WTC11 (cell line): ENCODE results near the gene SREBF2. TPM values are rescaled to one million over a fixed set of nuclear protein-coding genes. Genes with fewer than 3 reads are reported as not detected.

Experiments
- ATAC-seq: fragments of 200-7000 bp; cut with Tn5 transposase; 2 replicates; pipeline ENCODE4 v1.10.0; 2021; ENCODE audit warnings: mild to moderate bottlenecking, moderate library complexity
- CTCF ChIA-PET: fragments of 300-600 bp; sonication (Branson Sonifier 250); formaldehyde crosslinking; loops from one replicate; lab custom pipeline; 2021; ENCODE audit warnings: antibody characterized with exemption; lab: Charles Lee
- POLR2A ChIA-PET: fragments of 350-600 bp; sonication (Branson Sonifier 250); formaldehyde crosslinking; loops from one replicate; lab custom pipeline; 2021; ENCODE audit warnings: antibody characterized with exemption; lab: Charles Lee
- DNase-seq: peaks from one replicate; pipeline ENCODE4 v3.0.0; 2021; ENCODE audit warnings: low spot score
- H3K27ac Mint-ChIP-seq: 2 replicates; pipeline ENCODE4 v1.8.0; 2021; ENCODE audit warnings: mixed read lengths
- H3K27me3 Mint-ChIP-seq: 2 replicates; pipeline ENCODE4 v1.8.0; 2021; ENCODE audit warnings: low read depth, mild to moderate bottlenecking, moderate library complexity, mixed read lengths
- H3K36me3 Mint-ChIP-seq: 2 replicates; pipeline ENCODE4 v1.8.0; 2021; ENCODE audit warnings: mixed read lengths
- H3K4me1 Mint-ChIP-seq: 2 replicates; pipeline ENCODE4 v1.8.0; 2022; ENCODE audit warnings: mixed read lengths
- H3K4me3 Mint-ChIP-seq: 2 replicates; pipeline ENCODE4 v1.8.0; 2021; ENCODE audit warnings: mild to moderate bottlenecking, moderate library complexity, mixed read lengths
- H3K9me3 Mint-ChIP-seq: 2 replicates; pipeline ENCODE4 v1.8.0; 2021; ENCODE audit warnings: mixed read lengths
- ATF1 ChIP-seq: sonication (generic); formaldehyde crosslinking; IDR thresholded peaks from 2 replicates; pipeline ENCODE4 v1.8.1; 2023; ENCODE audit warnings: mild to moderate bottlenecking, moderate library complexity, missing genetic modification reagents
- CBFB ChIP-seq: sonication (generic); formaldehyde crosslinking; IDR thresholded peaks from 2 replicates; pipeline ENCODE4 v1.8.1; 2022; ENCODE audit warnings: mild to moderate bottlenecking, low read depth, missing genetic modification reagents
- CDX4 ChIP-seq: fragments of 250-450 bp; sonication (Bioruptor Pico); IDR thresholded peaks from 2 replicates; pipeline ENCODE4 v1.9.0; 2021; ENCODE audit warnings: moderate library complexity, mild to moderate bottlenecking, inconsistent platforms, borderline replicate concordance
- E2F1 ChIP-seq: sonication (generic); formaldehyde crosslinking; IDR thresholded peaks from 2 replicates; pipeline ENCODE4 v1.8.0; 2022; ENCODE audit warnings: mild to moderate bottlenecking, missing genetic modification reagents
- E2F4 ChIP-seq: sonication (generic); formaldehyde crosslinking; IDR thresholded peaks from 2 replicates; pipeline ENCODE4 v1.8.1; 2022; ENCODE audit warnings: low read depth, mild to moderate bottlenecking, moderate library complexity, missing genetic modification reagents, borderline replicate concordance
- E2F5 ChIP-seq: sonication (generic); formaldehyde crosslinking; IDR thresholded peaks from 2 replicates; pipeline ENCODE4 v1.8.1; 2022; ENCODE audit warnings: mild to moderate bottlenecking, moderate library complexity, missing genetic modification reagents
- ETV6 ChIP-seq: sonication (generic); formaldehyde crosslinking; IDR thresholded peaks from 2 replicates; pipeline ENCODE4 v1.8.1; 2022; ENCODE audit warnings: mild to moderate bottlenecking, missing genetic modification reagents
- GABPB1 ChIP-seq: sonication (generic); formaldehyde crosslinking; IDR thresholded peaks from 2 replicates; pipeline ENCODE4 v1.8.1; 2023; ENCODE audit warnings: mild to moderate bottlenecking, missing genetic modification reagents
- HMGA2 ChIP-seq: fragments of 250-450 bp; sonication (Bioruptor Pico); IDR thresholded peaks from 2 replicates; pipeline ENCODE4 v1.4.0; 2021; ENCODE audit warnings: mild to moderate bottlenecking, moderate library complexity
- NFE2L1 ChIP-seq: sonication (generic); formaldehyde crosslinking; IDR thresholded peaks from 2 replicates; pipeline ENCODE4 v1.8.1; 2023; ENCODE audit warnings: missing genetic modification reagents
- NR1H2 ChIP-seq: sonication (generic); formaldehyde crosslinking; IDR thresholded peaks from 2 replicates; pipeline ENCODE4 v1.9.0; 2021; ENCODE audit warnings: mild to moderate bottlenecking, moderate library complexity, missing genetic modification reagents
- NR3C1 ChIP-seq: sonication (generic); formaldehyde crosslinking; conservative IDR thresholded peaks from 2 replicates; pipeline ENCODE4 v1.8.1; 2023; ENCODE audit warnings: low read depth, mild to moderate bottlenecking, missing genetic modification reagents
- PRRX2 ChIP-seq: fragments of 250-450 bp; sonication (Bioruptor Pico); IDR thresholded peaks from 2 replicates; pipeline ENCODE4 v1.8.0; 2021; ENCODE audit warnings: mild to moderate bottlenecking
- RELA ChIP-seq: sonication (generic); formaldehyde crosslinking; IDR thresholded peaks from 2 replicates; pipeline ENCODE4 v1.8.1; 2022; ENCODE audit warnings: missing genetic modification reagents, mild to moderate bottlenecking, borderline replicate concordance
- TEAD1 ChIP-seq: sonication (generic); formaldehyde crosslinking; IDR thresholded peaks from 2 replicates; pipeline ENCODE4 v1.8.0; 2022; ENCODE audit warnings: mild to moderate bottlenecking, missing genetic modification reagents
- TEAD4 ChIP-seq: sonication (generic); formaldehyde crosslinking; IDR thresholded peaks from 2 replicates; pipeline ENCODE4 v1.8.0; 2022; ENCODE audit warnings: mild to moderate bottlenecking, missing genetic modification reagents
- TP53 ChIP-seq: sonication (generic); formaldehyde crosslinking; IDR thresholded peaks from 2 replicates; pipeline ENCODE4 v1.8.1; 2023; ENCODE audit warnings: mild to moderate bottlenecking, missing genetic modification reagents
- ZNF219 ChIP-seq: sonication (generic); formaldehyde crosslinking; IDR thresholded peaks from 2 replicates; pipeline ENCODE4 v1.8.0; 2023; ENCODE audit warnings: missing genetic modification reagents, mild to moderate bottlenecking, borderline replicate concordance
- ZNF232 ChIP-seq: sonication (generic); formaldehyde crosslinking; IDR thresholded peaks from 2 replicates; pipeline ENCODE4 v1.8.0; 2022; ENCODE audit warnings: mild to moderate bottlenecking, missing genetic modification reagents
- ZNF396 ChIP-seq: fragments of 250-450 bp; sonication (Bioruptor Pico); IDR thresholded peaks from 2 replicates; pipeline ENCODE4 v1.8.0; 2021; ENCODE audit warnings: mild to moderate bottlenecking, moderate library complexity, borderline replicate concordance
- ZSCAN18 ChIP-seq: fragments of 250-450 bp; sonication (Bioruptor Pico); IDR thresholded peaks from 2 replicates; pipeline ENCODE4 v2.1.2; 2022; ENCODE audit warnings: mild to moderate bottlenecking, moderate library complexity
- total RNA-seq: library from RNA; stranded (reverse); gene quantifications from 3 replicates; pipeline ENCODE4 v1.2.3, GENCODE V29; 2021
- TF ChIP-seq, protein P1 (sequence below): sonication (generic); formaldehyde crosslinking; IDR thresholded peaks from 2 replicates; pipeline ENCODE4 v1.8.0; 2023; ENCODE audit warnings: mild to moderate bottlenecking, missing genetic modification reagents
- TF ChIP-seq, protein P2 (sequence below): sonication (generic); formaldehyde crosslinking; IDR thresholded peaks from 2 replicates; pipeline ENCODE4 v1.8.1; 2022; ENCODE audit warnings: missing genetic modification reagents, borderline replicate concordance
- TF ChIP-seq, protein P3 (sequence below): sonication (generic); formaldehyde crosslinking; conservative IDR thresholded peaks from 2 replicates; pipeline ENCODE4 v1.8.1; 2022; ENCODE audit warnings: mild to moderate bottlenecking, missing genetic modification reagents

The SREBF2 gene
- total RNA-seq, 1 experiment from 2014 or later = 151 TPM

- TF ChIP-seq CDX4 (no peak), TP53 (CRISPR knock-in tag) (no peak), RELA (no peak), HMGA2 (CRISPR knock-in tag) (no peak), ZNF396 (no peak), ZNF219 (CRISPR knock-in tag) (no peak), E2F1 (CRISPR knock-in tag) (no peak)
- TF ChIP-seq, protein P1, sequence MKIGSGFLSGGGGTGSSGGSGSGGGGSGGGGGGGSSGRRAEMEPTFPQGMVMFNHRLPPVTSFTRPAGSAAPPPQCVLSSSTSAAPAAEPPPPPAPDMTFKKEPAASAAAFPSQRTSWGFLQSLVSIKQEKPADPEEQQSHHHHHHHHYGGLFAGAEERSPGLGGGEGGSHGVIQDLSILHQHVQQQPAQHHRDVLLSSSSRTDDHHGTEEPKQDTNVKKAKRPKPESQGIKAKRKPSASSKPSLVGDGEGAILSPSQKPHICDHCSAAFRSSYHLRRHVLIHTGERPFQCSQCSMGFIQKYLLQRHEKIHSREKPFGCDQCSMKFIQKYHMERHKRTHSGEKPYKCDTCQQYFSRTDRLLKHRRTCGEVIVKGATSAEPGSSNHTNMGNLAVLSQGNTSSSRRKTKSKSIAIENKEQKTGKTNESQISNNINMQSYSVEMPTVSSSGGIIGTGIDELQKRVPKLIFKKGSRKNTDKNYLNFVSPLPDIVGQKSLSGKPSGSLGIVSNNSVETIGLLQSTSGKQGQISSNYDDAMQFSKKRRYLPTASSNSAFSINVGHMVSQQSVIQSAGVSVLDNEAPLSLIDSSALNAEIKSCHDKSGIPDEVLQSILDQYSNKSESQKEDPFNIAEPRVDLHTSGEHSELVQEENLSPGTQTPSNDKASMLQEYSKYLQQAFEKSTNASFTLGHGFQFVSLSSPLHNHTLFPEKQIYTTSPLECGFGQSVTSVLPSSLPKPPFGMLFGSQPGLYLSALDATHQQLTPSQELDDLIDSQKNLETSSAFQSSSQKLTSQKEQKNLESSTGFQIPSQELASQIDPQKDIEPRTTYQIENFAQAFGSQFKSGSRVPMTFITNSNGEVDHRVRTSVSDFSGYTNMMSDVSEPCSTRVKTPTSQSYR = no peak
- TF ChIP-seq, all 79 proteins: peak for 0
Observed at GRCh38 chr22:41862160-41862529, 29.2 kb downstream of the SREBF2 start (continued).

- no peak overlapping the region for H3K4me3 Mint-ChIP-seq
- ATAC-seq (no peak), DNase-seq (no peak)
- H3K27me3 Mint-ChIP-seq = no peaks in the 10 kb centered on the region
- TF ChIP-seq PRRX2 (CRISPR knock-in tag) = no peak
- TF ChIP-seq TEAD1 (CRISPR knock-in tag) = no peak
- no peak for TF ChIP-seq ETV6 (CRISPR knock-in tag)
- TF ChIP-seq ZNF396 = no peak
- H3K36me3 Mint-ChIP-seq = peaks cover 18% of the 10 kb centered on the region
- peaks cover 20% of the 10 kb centered on the region for H3K4me1 Mint-ChIP-seq
- CTCF ChIA-PET = interaction anchor here (0.8 to 2.6 kb wide), 8 partner anchors 30 to 196 kb away, joined by 3 to 33 read pairs (median 6); partner anchors contain the start of gene SREBF2
- peak overlapping the region; percentile 73 for H3K27ac Mint-ChIP-seq
- no peaks in the 10 kb centered on the region for H3K9me3 Mint-ChIP-seq
- POLR2A ChIA-PET = interaction anchor here (0.6 to 2.1 kb wide), 2 partner anchors 30 to 143 kb away, joined by 3 to 7 read pairs; partner anchors contain the start of gene SREBF2
Observed at GRCh38 chr22:41862530-41863266, 29.8 kb downstream of the SREBF2 start.

- H3K4me1 Mint-ChIP-seq = peaks cover 15% of the 10 kb centered on the region
- ChIA-PET POLR2A (interaction anchor here (2.1 kb wide), 1 partner anchor 31 kb away, joined by 7 read pairs; the partner anchor contains the start of gene SREBF2), CTCF (interaction anchor here (1.4 to 2.6 kb wide), 4 partner anchors 62 to 196 kb away, joined by 3 to 33 read pairs (median 7); no protein-coding TSS in a partner anchor)
- H3K36me3 Mint-ChIP-seq = peaks cover 25% of the 10 kb centered on the region
- DNase-seq = no peak
- peak overlapping the region; percentile 73; the same call in 1 of the 2 replicates for H3K27ac Mint-ChIP-seq
- H3K27me3 Mint-ChIP-seq = no peaks in the 10 kb centered on the region
- ATAC-seq = no peak
- no peak overlapping the region for H3K4me3 Mint-ChIP-seq
- no peaks in the 10 kb centered on the region for H3K9me3 Mint-ChIP-seq
- TF ChIP-seq, protein P2, sequence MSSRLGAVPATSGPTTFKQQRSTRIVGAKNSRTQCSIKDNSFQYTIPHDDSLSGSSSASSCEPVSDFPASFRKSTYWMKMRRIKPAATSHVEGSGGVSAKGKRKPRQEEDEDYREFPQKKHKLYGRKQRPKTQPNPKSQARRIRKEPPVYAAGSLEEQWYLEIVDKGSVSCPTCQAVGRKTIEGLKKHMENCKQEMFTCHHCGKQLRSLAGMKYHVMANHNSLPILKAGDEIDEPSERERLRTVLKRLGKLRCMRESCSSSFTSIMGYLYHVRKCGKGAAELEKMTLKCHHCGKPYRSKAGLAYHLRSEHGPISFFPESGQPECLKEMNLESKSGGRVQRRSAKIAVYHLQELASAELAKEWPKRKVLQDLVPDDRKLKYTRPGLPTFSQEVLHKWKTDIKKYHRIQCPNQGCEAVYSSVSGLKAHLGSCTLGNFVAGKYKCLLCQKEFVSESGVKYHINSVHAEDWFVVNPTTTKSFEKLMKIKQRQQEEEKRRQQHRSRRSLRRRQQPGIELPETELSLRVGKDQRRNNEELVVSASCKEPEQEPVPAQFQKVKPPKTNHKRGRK (CRISPR knock-in tag) = no peak
- TF ChIP-seq NFE2L1 (CRISPR knock-in tag) (no peak), TEAD4 (CRISPR knock-in tag) (no peak), ZSCAN18 (CRISPR knock-in tag) (no peak), ZNF232 (no peak), E2F5 (CRISPR knock-in tag) (no peak), NR3C1 (CRISPR knock-in tag) (no peak), ATF1 (CRISPR knock-in tag) (no peak), GABPB1 (CRISPR knock-in tag) (no peak), NR1H2 (CRISPR knock-in tag) (no peak), CBFB (CRISPR knock-in tag) (no peak), E2F4 (CRISPR knock-in tag) (no peak)
- TF ChIP-seq, protein P3, sequence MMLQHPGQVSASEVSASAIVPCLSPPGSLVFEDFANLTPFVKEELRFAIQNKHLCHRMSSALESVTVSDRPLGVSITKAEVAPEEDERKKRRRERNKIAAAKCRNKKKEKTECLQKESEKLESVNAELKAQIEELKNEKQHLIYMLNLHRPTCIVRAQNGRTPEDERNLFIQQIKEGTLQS (CRISPR knock-in tag) = no peak
Observed at GRCh38 chr22:41863472-41863871, 30.6 kb downstream of the SREBF2 start.
